ENCODE results near the gene CTRB2.

The CTRB2 gene

DNA sequence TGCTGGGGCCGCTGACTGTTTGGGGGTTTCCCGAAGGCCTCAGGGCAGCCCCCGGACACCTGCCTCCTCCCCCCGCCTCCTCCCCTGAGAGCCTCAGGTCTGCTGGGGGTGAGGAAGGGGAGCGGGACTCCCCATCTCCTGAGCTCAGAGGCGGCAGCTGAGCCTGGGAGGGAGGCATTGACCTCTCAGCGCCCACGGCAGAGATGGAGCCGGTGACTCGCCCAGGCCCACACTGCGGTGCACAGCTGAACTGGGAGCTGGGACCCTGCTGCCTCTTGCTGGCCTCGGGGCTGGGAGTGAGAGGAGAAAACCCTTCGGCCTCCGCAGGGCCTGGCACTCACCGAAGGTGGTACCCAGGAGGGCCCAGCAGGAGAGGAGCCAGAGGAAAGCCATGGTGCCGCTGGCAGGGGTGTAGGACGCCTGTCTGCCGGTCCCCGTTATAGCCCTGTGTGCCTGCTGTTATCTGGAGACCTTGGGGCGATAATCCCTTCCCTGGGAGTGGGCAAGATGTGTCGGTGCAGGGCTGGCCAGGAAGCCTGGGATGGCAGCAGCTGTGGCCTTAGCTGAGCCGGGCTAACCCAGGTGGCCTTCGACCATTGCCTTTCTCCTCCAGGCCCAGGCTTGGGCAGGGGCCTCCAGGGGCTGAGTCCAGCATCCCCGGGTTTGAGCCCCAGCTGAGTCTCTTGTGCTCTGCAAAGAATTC lies at the start of gene CTRB2:
Gene CTRB2, minus strand, starts transcription at position 413 of the 703 bp plus-strand sequence. Its CDS starts 20 bp downstream, at position 393.
- Histone ChIP-seq H3K27me3 (ENCODE audit: control insufficient read depth in 1 of 2, insufficient read depth in 2 of 2, low read length in 2 of 2) (no peaks in the 10 kb centered on the region), H3K9me3 (ENCODE audit: control insufficient read depth in 1 of 2, low read length in 2 of 2) (no peaks in the 10 kb centered on the region), H3K27ac (ENCODE audit: low read depth, low read length) (no peak within 1 kb of the TSS), H3K36me3 (ENCODE audit: control insufficient read depth in 1 of 2, insufficient read depth in 2 of 2, low read length in 2 of 2) (no peaks in the 10 kb centered on the region), H3K4me1 (ENCODE audit: control insufficient read depth in 1 of 2, insufficient read depth in 2 of 2, low read length in 2 of 2) (no peaks in the 10 kb centered on the region), H3K9ac (ENCODE audit: low read depth in 1 of 2, low read length in 2 of 2) (no peak within 1 kb of the TSS), H3K4me3 (ENCODE audit: low read depth in 1 of 2, low read length in 2 of 2) (no peak within 1 kb of the TSS)

DNA sequence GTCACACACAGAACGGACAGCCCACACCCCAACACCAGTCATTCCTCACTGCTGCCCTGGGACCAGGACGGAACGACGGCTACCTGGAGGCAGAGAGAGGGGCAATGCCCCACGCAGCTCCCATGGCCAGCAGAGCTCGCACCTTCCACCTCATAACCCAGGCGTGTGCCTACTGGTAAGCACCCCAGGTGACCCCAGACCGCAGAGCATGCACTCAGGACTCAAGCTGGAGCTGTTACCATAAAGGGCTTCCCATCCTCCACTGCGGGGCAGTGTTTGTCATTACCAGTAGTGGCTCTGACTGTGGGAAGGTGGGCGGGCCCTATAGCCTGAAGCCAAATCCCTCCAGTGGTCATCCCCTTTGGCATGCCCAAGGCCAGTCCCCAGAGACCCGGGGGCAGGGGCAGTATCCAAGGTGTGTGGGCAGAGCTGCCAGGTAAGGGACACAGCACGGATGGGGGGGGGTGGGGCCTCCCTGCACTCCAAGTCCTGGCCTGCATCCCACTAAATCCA lies 49.2 kb upstream of the CTRB2 start:
- Histone ChIP-seq H3K4me3 (ENCODE audit: low read depth in 1 of 2, low read length in 2 of 2) (no peak overlapping the region), H3K27me3 (ENCODE audit: control insufficient read depth in 1 of 2, insufficient read depth in 2 of 2, low read length in 2 of 2) (no peaks in the 10 kb centered on the region), H3K9me3 (ENCODE audit: control insufficient read depth in 1 of 2, low read length in 2 of 2) (no peaks in the 10 kb centered on the region), H3K36me3 (ENCODE audit: control insufficient read depth in 1 of 2, insufficient read depth in 2 of 2, low read length in 2 of 2) (no peaks in the 10 kb centered on the region), H3K9ac (ENCODE audit: low read depth in 1 of 2, low read length in 2 of 2) (no peak overlapping the region), H3K4me1 (ENCODE audit: control insufficient read depth in 1 of 2, insufficient read depth in 2 of 2, low read length in 2 of 2) (peaks cover 18 to 41% of the 10 kb centered on the region in 2 donors), H3K27ac (ENCODE audit: low read depth, low read length) (peak overlapping the region; percentile 22)

DNA sequence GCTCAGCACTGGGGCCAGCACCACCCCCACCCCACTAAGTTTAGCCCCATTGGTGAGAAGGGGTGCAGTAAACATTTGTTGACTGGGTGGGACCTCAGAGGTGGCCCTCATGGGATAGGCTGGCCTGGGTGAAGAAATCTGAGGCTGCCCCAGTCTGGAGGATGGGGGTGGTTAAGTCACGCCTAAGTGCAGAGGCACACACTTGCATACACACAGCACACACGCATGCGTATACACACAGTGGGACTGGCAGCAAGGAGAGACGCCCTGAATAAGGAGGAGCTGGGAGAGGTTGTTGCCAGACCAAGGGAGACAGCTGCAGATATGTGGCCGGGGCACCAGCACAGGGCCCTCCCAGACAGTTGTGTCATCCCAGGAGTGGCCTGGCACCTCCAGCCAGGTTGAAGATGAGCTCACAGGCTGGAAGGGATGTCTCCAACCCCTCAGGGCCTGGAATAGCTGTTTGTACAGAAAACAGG lies 47.4 kb upstream of the CTRB2 start:
- no peaks in the 10 kb centered on the region for H3K9me3 ChIP-seq (ENCODE audit: control insufficient read depth in 1 of 2, low read length in 2 of 2)
- H3K36me3 ChIP-seq (ENCODE audit: control insufficient read depth in 1 of 2, insufficient read depth in 2 of 2, low read length in 2 of 2): no peaks in the 10 kb centered on the region
- H3K27me3 ChIP-seq (ENCODE audit: control insufficient read depth in 1 of 2, insufficient read depth in 2 of 2, low read length in 2 of 2): no peaks in the 10 kb centered on the region
- H3K27ac ChIP-seq (ENCODE audit: low read depth, low read length): no peak overlapping the region
- H3K4me3 ChIP-seq (ENCODE audit: low read depth in 1 of 2, low read length in 2 of 2): no peak overlapping the region
- peaks cover 23 to 50% of the 10 kb centered on the region in 2 donors for H3K4me1 ChIP-seq (ENCODE audit: control insufficient read depth in 1 of 2, insufficient read depth in 2 of 2, low read length in 2 of 2)
- H3K9ac ChIP-seq (ENCODE audit: low read depth in 1 of 2, low read length in 2 of 2): no peak overlapping the region

DNA sequence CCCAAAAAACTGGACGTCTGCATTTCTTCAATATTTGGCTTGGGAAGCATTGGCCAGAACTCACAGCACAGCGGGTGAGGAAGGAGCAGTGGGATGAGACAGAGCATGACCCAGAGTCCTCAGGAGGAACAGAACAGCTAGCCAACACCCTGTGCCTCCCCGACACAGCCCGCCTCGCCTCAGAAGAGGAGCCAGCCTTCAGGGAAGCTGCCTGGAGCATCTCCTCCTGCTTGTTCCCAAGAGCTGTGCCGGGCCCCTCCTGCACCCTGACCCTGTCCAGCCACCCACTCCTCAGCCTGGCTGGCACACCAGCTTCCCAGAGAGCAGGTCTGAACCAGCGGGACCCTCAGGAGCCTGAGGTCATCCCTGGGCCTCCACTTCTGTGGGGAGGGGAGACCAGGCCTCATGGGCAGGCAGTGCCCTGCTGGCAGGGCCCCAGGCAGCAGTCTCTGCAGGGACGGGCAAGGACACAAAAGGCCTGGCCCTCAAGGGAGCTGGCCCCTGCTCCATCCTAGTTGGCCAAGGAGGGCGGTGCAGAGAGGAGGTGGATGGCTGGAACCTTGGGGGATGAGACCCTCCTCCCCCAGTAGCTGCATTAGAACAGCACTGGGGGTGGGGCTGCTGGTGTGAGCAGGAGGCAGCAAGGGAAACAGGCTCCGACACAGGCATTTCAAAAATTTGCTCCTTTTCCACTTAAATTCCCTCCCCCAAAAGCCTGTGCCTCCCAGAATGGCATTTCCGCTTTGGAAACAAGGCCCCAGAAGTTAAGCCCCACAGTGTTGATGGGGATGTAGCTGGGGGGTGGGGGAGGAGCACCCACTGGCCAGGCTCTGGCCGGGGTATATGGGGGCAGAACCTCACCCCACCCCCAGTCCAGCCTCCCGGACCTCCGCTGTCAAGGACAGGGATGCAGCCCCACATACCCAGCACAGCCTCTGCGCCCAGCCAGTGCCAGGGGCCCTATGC lies 46.3 kb upstream of the CTRB2 start:
- peak overlapping the region; percentile 36 for H3K27ac ChIP-seq (ENCODE audit: low read depth, low read length)
- H3K4me3 ChIP-seq (ENCODE audit: low read depth in 1 of 2, low read length in 2 of 2): no peak overlapping the region
- peaks cover 35 to 62% of the 10 kb centered on the region in 2 donors for H3K4me1 ChIP-seq (ENCODE audit: control insufficient read depth in 1 of 2, insufficient read depth in 2 of 2, low read length in 2 of 2)

DNA sequence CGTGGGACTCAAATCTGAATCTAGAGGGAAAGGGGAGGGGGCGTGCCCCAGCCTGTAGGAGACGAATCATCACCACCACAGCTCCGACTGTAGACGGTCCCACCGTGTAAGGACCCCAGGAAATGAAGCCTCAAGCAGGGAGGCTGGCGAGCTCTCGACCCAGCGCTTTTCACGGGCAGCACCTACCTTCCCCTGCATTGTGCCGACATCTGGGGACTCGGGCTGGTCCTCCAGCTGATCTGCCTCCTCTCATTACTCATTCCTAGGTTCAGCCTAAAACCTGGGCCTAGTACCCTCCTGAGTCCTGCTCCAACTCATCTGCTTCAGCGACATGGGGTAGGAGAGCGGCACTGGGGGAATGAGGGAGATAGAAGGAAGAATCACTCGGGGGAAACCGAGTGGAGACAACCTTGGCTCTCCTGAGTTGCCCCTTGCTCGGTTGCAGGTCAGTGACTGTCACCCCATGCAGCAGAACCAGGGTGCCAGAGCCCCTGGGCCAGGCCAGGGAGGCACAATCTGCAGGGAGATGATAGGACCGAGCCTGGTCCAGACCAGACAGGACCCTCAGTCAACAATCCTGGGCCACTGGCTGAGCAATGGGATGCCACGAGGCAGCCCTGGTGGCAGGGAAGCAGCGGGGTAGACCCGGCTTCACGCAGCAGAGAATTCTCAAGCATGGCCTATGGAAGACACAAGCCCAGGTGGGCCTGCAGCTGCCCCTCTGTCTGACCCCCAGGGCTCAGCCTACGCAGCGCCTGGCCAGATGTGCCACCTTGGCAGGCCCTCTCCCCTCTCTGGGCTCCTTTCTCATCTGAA lies 45.3 kb upstream of the CTRB2 start:
- Histone ChIP-seq H3K27me3 (ENCODE audit: control insufficient read depth in 1 of 2, insufficient read depth in 2 of 2, low read length in 2 of 2) (no peaks in the 10 kb centered on the region), H3K36me3 (ENCODE audit: control insufficient read depth in 1 of 2, insufficient read depth in 2 of 2, low read length in 2 of 2) (peaks cover 0 to 5% of the 10 kb centered on the region in 2 donors), H3K4me3 (ENCODE audit: low read depth in 1 of 2, low read length in 2 of 2) (peak overlapping the region in 1 of 2 donors; percentile 63), H3K9ac (ENCODE audit: low read depth in 1 of 2, low read length in 2 of 2) (peak overlapping the region; percentile 39 to 51), H3K27ac (ENCODE audit: low read depth, low read length) (no peak overlapping the region), H3K4me1 (ENCODE audit: control insufficient read depth in 1 of 2, insufficient read depth in 2 of 2, low read length in 2 of 2) (peaks cover 44 to 68% of the 10 kb centered on the region in 2 donors), H3K9me3 (ENCODE audit: control insufficient read depth in 1 of 2, low read length in 2 of 2) (no peaks in the 10 kb centered on the region)

More for the DNA sequence above, 46.3 kb upstream of the CTRB2 start:
- Histone ChIP-seq H3K36me3 (ENCODE audit: control insufficient read depth in 1 of 2, insufficient read depth in 2 of 2, low read length in 2 of 2) (peaks cover 0 to 5% of the 10 kb centered on the region in 2 donors), H3K27me3 (ENCODE audit: control insufficient read depth in 1 of 2, insufficient read depth in 2 of 2, low read length in 2 of 2) (no peaks in the 10 kb centered on the region), H3K9ac (ENCODE audit: low read depth in 1 of 2, low read length in 2 of 2) (no peak overlapping the region), H3K9me3 (ENCODE audit: control insufficient read depth in 1 of 2, low read length in 2 of 2) (no peaks in the 10 kb centered on the region)

DNA sequence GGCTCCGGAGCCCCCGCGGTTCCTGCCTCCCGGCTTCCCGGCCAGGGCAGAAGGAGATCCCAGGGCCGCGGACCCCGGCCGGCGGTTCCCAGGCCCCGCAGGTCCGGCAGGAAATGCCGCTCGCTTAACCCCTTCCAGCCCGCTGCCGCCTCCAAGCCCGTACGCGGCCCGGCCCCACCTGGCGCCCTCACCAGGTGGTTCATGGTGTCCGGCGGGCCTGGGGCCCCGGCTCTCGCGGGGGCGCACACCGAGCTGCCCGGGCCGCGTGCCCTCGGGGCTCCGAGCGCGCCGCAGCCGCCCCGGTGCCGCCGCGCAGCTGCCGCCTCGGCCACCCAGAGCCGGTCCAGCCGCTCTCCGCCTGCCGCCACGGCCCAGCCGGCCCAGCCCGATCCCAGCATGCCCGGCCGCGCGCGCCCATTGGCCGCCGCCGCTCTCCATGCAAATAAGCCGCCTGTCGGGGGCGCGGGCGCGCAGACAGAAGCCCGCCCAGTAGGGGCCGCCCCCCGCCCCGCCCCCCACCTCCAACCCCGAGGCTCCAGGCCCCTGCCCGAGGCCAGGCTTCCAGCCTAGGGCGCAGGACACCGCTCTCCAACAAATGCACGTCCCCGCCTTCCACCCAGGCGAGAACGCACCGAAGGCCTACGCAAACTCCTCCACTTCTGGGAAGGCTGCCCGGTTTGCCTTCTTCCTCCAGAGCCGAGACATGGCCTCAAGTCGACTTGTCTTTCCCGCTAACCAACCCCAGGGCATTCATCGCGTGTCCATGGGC lies 44.5 kb upstream of the CTRB2 start, which contains the start of gene BCAR1:
Gene BCAR1, minus strand, starts transcription at position 345 of the 769 bp plus-strand sequence. Its CDS starts 142 bp downstream, at position 203.
- no peaks in the 10 kb centered on the region for H3K27me3 ChIP-seq (ENCODE audit: control insufficient read depth in 1 of 2, insufficient read depth in 2 of 2, low read length in 2 of 2)
- H3K4me3 ChIP-seq (ENCODE audit: low read depth in 1 of 2, low read length in 2 of 2): peak within 1 kb of the TSS; percentile 82 to 83
- peaks cover 0 to 5% of the 10 kb centered on the region in 2 donors for H3K36me3 ChIP-seq (ENCODE audit: control insufficient read depth in 1 of 2, insufficient read depth in 2 of 2, low read length in 2 of 2)
- H3K27ac ChIP-seq (ENCODE audit: low read depth, low read length): peak within 1 kb of the TSS; percentile 89
- peaks cover 50 to 70% of the 10 kb centered on the region in 2 donors for H3K4me1 ChIP-seq (ENCODE audit: control insufficient read depth in 1 of 2, insufficient read depth in 2 of 2, low read length in 2 of 2)
- H3K9ac ChIP-seq (ENCODE audit: low read depth in 1 of 2, low read length in 2 of 2): peak within 1 kb of the TSS; percentile 80 to 96
- no peaks in the 10 kb centered on the region for H3K9me3 ChIP-seq (ENCODE audit: control insufficient read depth in 1 of 2, low read length in 2 of 2)

DNA sequence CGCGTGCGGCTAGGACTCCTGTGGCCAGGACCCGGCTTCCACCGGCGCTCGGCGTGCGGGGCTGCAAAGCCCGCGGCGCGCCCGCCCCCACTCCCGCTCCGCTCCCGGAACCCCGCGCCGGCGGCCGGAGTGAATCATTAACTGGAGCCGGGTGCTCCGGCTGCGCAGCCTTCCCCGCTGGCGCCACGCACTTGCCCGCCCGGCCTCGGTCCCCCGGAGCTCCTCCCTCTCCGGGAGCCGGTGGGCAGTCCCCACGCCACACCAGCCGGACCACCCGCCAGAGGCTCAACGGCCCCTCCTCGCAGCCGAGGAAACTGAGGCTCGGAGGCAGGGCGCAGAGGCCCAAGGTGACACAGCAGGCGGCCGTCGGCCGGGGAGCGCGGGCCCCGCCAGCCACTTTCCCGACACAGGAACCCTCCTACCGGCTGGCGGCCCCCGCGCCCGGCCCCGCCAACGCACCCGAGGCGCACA lies 43.9 kb upstream of the CTRB2 start:
- Histone ChIP-seq H3K36me3 (ENCODE audit: control insufficient read depth in 1 of 2, insufficient read depth in 2 of 2, low read length in 2 of 2) (peaks cover 0 to 5% of the 10 kb centered on the region in 2 donors), H3K9me3 (ENCODE audit: control insufficient read depth in 1 of 2, low read length in 2 of 2) (no peaks in the 10 kb centered on the region), H3K27me3 (ENCODE audit: control insufficient read depth in 1 of 2, insufficient read depth in 2 of 2, low read length in 2 of 2) (no peaks in the 10 kb centered on the region), H3K4me1 (ENCODE audit: control insufficient read depth in 1 of 2, insufficient read depth in 2 of 2, low read length in 2 of 2) (peaks cover 56 to 70% of the 10 kb centered on the region in 2 donors), H3K9ac (ENCODE audit: low read depth in 1 of 2, low read length in 2 of 2) (peak overlapping the region; percentile 80 to 96), H3K27ac (ENCODE audit: low read depth, low read length) (peak overlapping the region; percentile 89), H3K4me3 (ENCODE audit: low read depth in 1 of 2, low read length in 2 of 2) (peak overlapping the region; percentile 82 to 83)

DNA sequence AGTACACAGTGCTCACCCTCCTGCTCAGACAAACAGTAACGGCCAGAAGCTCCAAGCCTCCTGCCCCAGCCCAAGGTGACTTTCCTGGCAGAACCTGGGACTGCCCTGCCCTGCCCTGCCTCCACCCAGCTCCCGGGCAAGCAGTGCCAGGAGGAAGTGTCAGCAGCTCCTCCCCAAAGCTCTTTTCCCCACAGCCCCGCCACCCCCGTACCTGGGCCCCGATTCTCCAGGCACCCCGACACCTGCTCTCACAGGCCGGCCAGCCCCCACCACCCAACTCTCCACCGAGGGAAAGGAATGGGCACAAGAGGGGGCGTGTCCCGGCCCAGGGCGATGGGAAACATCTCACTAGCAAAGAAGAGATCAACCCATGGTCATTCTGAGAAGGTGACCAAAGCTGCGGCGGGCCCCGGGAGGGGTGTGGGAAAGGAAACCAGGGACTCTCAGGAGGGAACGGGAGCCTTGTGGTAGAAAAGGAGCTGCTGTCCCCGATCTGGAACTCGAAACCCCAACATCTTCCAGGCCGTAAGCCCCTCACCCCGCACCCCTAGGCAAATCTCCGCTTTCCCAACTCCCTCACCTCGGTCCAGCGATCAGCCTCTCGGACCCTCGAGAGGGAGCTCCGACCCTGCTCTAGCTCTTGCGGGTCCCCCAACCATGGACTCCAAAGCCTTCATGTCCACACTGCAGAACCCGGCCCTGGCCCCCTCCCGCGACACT lies 43.3 kb upstream of the CTRB2 start:
- peak overlapping the region; percentile 82 to 83 for H3K4me3 ChIP-seq (ENCODE audit: low read depth in 1 of 2, low read length in 2 of 2)
- no peaks in the 10 kb centered on the region for H3K27me3 ChIP-seq (ENCODE audit: control insufficient read depth in 1 of 2, insufficient read depth in 2 of 2, low read length in 2 of 2)
- peaks cover 61 to 75% of the 10 kb centered on the region in 2 donors for H3K4me1 ChIP-seq (ENCODE audit: control insufficient read depth in 1 of 2, insufficient read depth in 2 of 2, low read length in 2 of 2)
- peak overlapping the region; percentile 89 for H3K27ac ChIP-seq (ENCODE audit: low read depth, low read length)
- H3K9me3 ChIP-seq (ENCODE audit: control insufficient read depth in 1 of 2, low read length in 2 of 2): no peaks in the 10 kb centered on the region
- H3K9ac ChIP-seq (ENCODE audit: low read depth in 1 of 2, low read length in 2 of 2): peak overlapping the region; percentile 80 to 96
- H3K36me3 ChIP-seq (ENCODE audit: control insufficient read depth in 1 of 2, insufficient read depth in 2 of 2, low read length in 2 of 2): peaks cover 0 to 5% of the 10 kb centered on the region in 2 donors

Measured in duodenal mucosa (tissue), 2 donors.